Type B pancreatic cell (in vitro differentiated cells): ENCODE data around the gene TEKTIP1. TPM values are rescaled to one million over a fixed set of nuclear protein-coding genes. Genes with fewer than 3 reads are reported as not detected.
"Not testable (repeated sequence)": the region's sequence is repeated elsewhere in the genome, so short reads cannot be mapped to it uniquely, and the experiment has no call there.

Source experiments
- DNase-seq: peaks from one replicate; pipeline ENCODE4 v3.0.0; 2021; ENCODE audit warnings: mixed read lengths; ENCODE audit not compliant: unreplicated experiment; ENCODE audit errors: extremely low spot score
- H3K27ac Mint-ChIP-seq: 2 replicates; pipeline ENCODE4 v1.8.0; 2021; ENCODE audit warnings: mild to moderate bottlenecking, mixed read lengths
- H3K27me3 Mint-ChIP-seq: 2 replicates; pipeline ENCODE4 v1.8.0; 2021; ENCODE audit warnings: mixed read lengths
- H3K36me3 Mint-ChIP-seq: 2 replicates; pipeline ENCODE4 v1.8.0; 2021; ENCODE audit warnings: mixed read lengths
- H3K4me1 Mint-ChIP-seq: one replicate; pipeline ENCODE4 v1.8.0; 2021; ENCODE audit warnings: mixed read lengths; ENCODE audit not compliant: unreplicated experiment
- H3K4me3 Mint-ChIP-seq: 2 replicates; pipeline ENCODE4 v1.8.0; 2021; ENCODE audit warnings: mild to moderate bottlenecking, mixed read lengths
- H3K9me3 Mint-ChIP-seq: 2 replicates; pipeline ENCODE4 v1.8.0; 2021; ENCODE audit warnings: mixed read lengths
- CTCF ChIP-seq: fragments of 200-600 bp; sonication (generic); conservative IDR thresholded peaks from 2 replicates; pipeline ENCODE4 v1.5.0; 2021; ENCODE audit warnings: antibody characterized with exemption, mild to moderate bottlenecking
- total RNA-seq: library from RNA; stranded (reverse); gene quantifications from 2 replicates; pipeline ENCODE4 v1.2.1, GENCODE V29; 2021; ENCODE audit warnings: low replicate concordance

TEKTIP1 gene
- total RNA-seq, 1 donor from 2014 or later, result 3.4 TPM

GRCh38 chr19:3575949-3576673 is 37.1 kb downstream of the TEKTIP1 start:
- H3K4me1 Mint-ChIP-seq, result peaks cover 16% of the 10 kb centered on the region
- TF ChIP-seq CTCF, result no peak
- no peaks in the 10 kb centered on the region for H3K9me3 Mint-ChIP-seq
- peak overlapping the region; percentile 81 for H3K4me3 Mint-ChIP-seq
- H3K36me3 Mint-ChIP-seq, result peaks cover 7% of the 10 kb centered on the region
- peaks cover 18% of the 10 kb centered on the region for H3K27me3 Mint-ChIP-seq
- H3K27ac Mint-ChIP-seq, result no peak overlapping the region
- DNase-seq, result no peak

GRCh38 chr19:3576696-3577443 is 37.9 kb downstream of the TEKTIP1 start:
- no peak for DNase-seq
- Mint-ChIP-seq H3K4me3 (peak overlapping the region; percentile 81), H3K4me1 (peaks cover 12% of the 10 kb centered on the region), H3K27ac (no peak overlapping the region), H3K9me3 (no peaks in the 10 kb centered on the region), H3K27me3 (peaks cover 18% of the 10 kb centered on the region), H3K36me3 (peaks cover 7% of the 10 kb centered on the region)
- no peak for TF ChIP-seq CTCF

GRCh38 chr19:3577723-3578344 is 38.9 kb downstream of the TEKTIP1 start:
- H3K9me3 Mint-ChIP-seq, result no peaks in the 10 kb centered on the region
- H3K27ac Mint-ChIP-seq, result no peak overlapping the region
- peaks cover 21% of the 10 kb centered on the region for H3K27me3 Mint-ChIP-seq
- H3K4me1 Mint-ChIP-seq, result peaks cover 12% of the 10 kb centered on the region
- H3K4me3 Mint-ChIP-seq, result no peak overlapping the region
- DNase-seq, result no peak
- no peak for TF ChIP-seq CTCF
- H3K36me3 Mint-ChIP-seq, result peaks cover 7% of the 10 kb centered on the region

GRCh38 chr19:3578390-3578789 is 39.4 kb downstream of the TEKTIP1 start:
- peaks cover 25% of the 10 kb centered on the region for H3K27me3 Mint-ChIP-seq
- H3K27ac Mint-ChIP-seq, result no peak overlapping the region
- H3K36me3 Mint-ChIP-seq, result peaks cover 7% of the 10 kb centered on the region
- no peak for DNase-seq
- no peaks in the 10 kb centered on the region for H3K9me3 Mint-ChIP-seq
- H3K4me1 Mint-ChIP-seq, result peaks cover 12% of the 10 kb centered on the region
- no peak for TF ChIP-seq CTCF
- H3K4me3 Mint-ChIP-seq, result no peak overlapping the region

GRCh38 chr19:3580156-3580934 is 41.4 kb downstream of the TEKTIP1 start:
- Mint-ChIP-seq H3K9me3 (no peaks in the 10 kb centered on the region), H3K36me3 (peaks cover 2% of the 10 kb centered on the region), H3K4me3 (no peak overlapping the region), H3K4me1 (peaks cover 3% of the 10 kb centered on the region), H3K27me3 (peaks cover 28% of the 10 kb centered on the region), H3K27ac (no peak overlapping the region)
- DNase-seq, result no peak
- TF ChIP-seq CTCF, result no peak

- not testable (repeated sequence) for H3K27ac Mint-ChIP-seq, DNase-seq, H3K4me1 Mint-ChIP-seq, H3K36me3 Mint-ChIP-seq, H3K9me3 Mint-ChIP-seq, H3K4me3 Mint-ChIP-seq
- peaks cover 36% of the 10 kb centered on the region for H3K27me3 Mint-ChIP-seq
Measured at GRCh38 chr19:3581792-3582191, 42.8 kb downstream of the TEKTIP1 start.

GRCh38 chr19:3584036-3584802 is 45.2 kb downstream of the TEKTIP1 start:
- not testable (repeated sequence) for H3K36me3 Mint-ChIP-seq, DNase-seq, H3K4me1 Mint-ChIP-seq, H3K9me3 Mint-ChIP-seq, H3K27ac Mint-ChIP-seq, H3K4me3 Mint-ChIP-seq
- H3K27me3 Mint-ChIP-seq, result peaks cover 48% of the 10 kb centered on the region
